MM.1S (cell line): ENCODE measurements around the gene HIVEP2.

ENCODE experiments used
- DNase-seq: peaks from one replicate; pipeline ENCODE4 v3.0.0-alpha.2; 2015
- H2AFZ ChIP-seq: fragments of 300-600 bp; sonication (generic); 2 replicates; pipeline ENCODE4 v1.6.0; 2016; ENCODE audit warnings: antibody characterized with exemption, low read length
- H3F3A ChIP-seq: fragments of 300-600 bp; sonication (generic); 2 replicates; pipeline ENCODE4 v1.6.1; 2016; ENCODE audit warnings: mild to moderate bottlenecking, antibody characterized with exemption, low read length, moderate library complexity, mixed read lengths; ENCODE audit not compliant: insufficient read depth
- H3K27ac ChIP-seq: fragments of 300-600 bp; sonication (generic); 2 replicates; pipeline ENCODE4 v1.5.1; 2016; ENCODE audit warnings: mild to moderate bottlenecking, low read length
- H3K27me3 ChIP-seq: fragments of 300-600 bp; sonication (generic); replicated peaks from 2 replicates; pipeline ENCODE4 v1.6.0; 2016; ENCODE audit warnings: low read length; ENCODE audit not compliant: insufficient read depth
- H3K36me3 ChIP-seq: fragments of 300-600 bp; sonication (generic); replicated peaks from 2 replicates; pipeline ENCODE4 v1.6.1; 2016; ENCODE audit warnings: mild to moderate bottlenecking, low read length, mixed read lengths; ENCODE audit not compliant: insufficient read depth
- H3K4me1 ChIP-seq: fragments of 300-600 bp; sonication (generic); 2 replicates; pipeline ENCODE4 v1.6.1; 2016; ENCODE audit warnings: low read length, mixed read lengths
- H3K4me2 ChIP-seq: fragments of 300-600 bp; sonication (generic); 2 replicates; pipeline ENCODE4 v1.6.0; 2016; ENCODE audit warnings: low read depth, low read length
- H3K4me3 ChIP-seq: fragments of 300-600 bp; sonication (generic); 2 replicates; pipeline ENCODE4 v1.5.1; 2016; ENCODE audit warnings: low read length, mixed read lengths
- H3K79me2 ChIP-seq: fragments of 300-600 bp; sonication (generic); 2 replicates; pipeline ENCODE4 v1.6.1; 2016; ENCODE audit warnings: mixed run types, low read length, mixed read lengths
- H3K9ac ChIP-seq: fragments of 300-600 bp; sonication (generic); 2 replicates; pipeline ENCODE4 v1.6.1; 2016; ENCODE audit warnings: low read length, mixed read lengths
- H3K9me2 ChIP-seq: fragments of 300-600 bp; sonication (generic); replicated peaks from 2 replicates; pipeline ENCODE4 v1.6.1; 2016; ENCODE audit warnings: mild to moderate bottlenecking, low read length, mixed read lengths; ENCODE audit not compliant: insufficient read depth
- H3K9me3 ChIP-seq: fragments of 300-600 bp; sonication (generic); replicated peaks from 2 replicates; pipeline ENCODE4 v1.6.1; 2016; ENCODE audit warnings: mild to moderate bottlenecking, low read length, mixed read lengths; ENCODE audit not compliant: insufficient read depth
- H4K20me1 ChIP-seq: fragments of 300-600 bp; sonication (generic); 2 replicates; pipeline ENCODE4 v1.6.1; 2016; ENCODE audit warnings: mild to moderate bottlenecking, low read length, moderate library complexity, mixed read lengths; ENCODE audit not compliant: insufficient read depth
- CTCF ChIP-seq: fragments of 300-600 bp; sonication (generic); IDR thresholded peaks from 2 replicates; pipeline ENCODE4 v1.5.1; 2016; ENCODE audit warnings: antibody characterized with exemption, low read length, mixed read lengths
- EZH2 ChIP-seq: fragments of 300-600 bp; sonication (generic); optimal IDR thresholded peaks from 2 replicates; pipeline ENCODE3; 2017; ENCODE audit warnings: low read depth, mild to moderate bottlenecking, antibody characterized with exemption, low read length, mixed read lengths
- EZH2phosphoT487 ChIP-seq: fragments of 300-600 bp; sonication (generic); IDR thresholded peaks from 2 replicates; pipeline ENCODE4 v1.6.1; 2018; ENCODE audit warnings: antibody characterized with exemption, low read length

Gene HIVEP2

GRCh38 chr6:142860498-142860897, 84.5 kb downstream of the HIVEP2 start:
- Histone ChIP-seq H4K20me1 (no peaks in the 10 kb centered on the region), H3K9me2 (no peaks in the 10 kb centered on the region), H2AFZ (no peak overlapping the region), H3K27ac (no peak overlapping the region), H3K9me3 (no peaks in the 10 kb centered on the region), H3K27me3 (no peaks in the 10 kb centered on the region), H3K36me3 (no peaks in the 10 kb centered on the region), H3K79me2 (0 out of 2 replicates have a peak, but pooled peaks cover under 1% of the 10 kb centered on the region), H3F3A (peaks cover 17% of the 10 kb centered on the region), H3K9ac (no peak overlapping the region), H3K4me3 (no peak overlapping the region), H3K4me1 (peaks cover 13% of the 10 kb centered on the region), H3K4me2 (no peak overlapping the region)
- no peak for DNase-seq
- no peak for TF ChIP-seq EZH2phosphoT487
- no peak for TF ChIP-seq CTCF
- no peak for TF ChIP-seq EZH2

- peak overlapping the region; percentile 45 for H3K4me3 ChIP-seq
- H3K27ac ChIP-seq: peak overlapping the region; percentile 94
Measured at GRCh38 chr6:142857796-142858555, 87.0 kb downstream of the HIVEP2 start.

GRCh38 chr6:142857233-142857761, 87.7 kb downstream of the HIVEP2 start:
- H3K79me2 ChIP-seq: peaks cover 13% of the 10 kb centered on the region
- peak overlapping the region; percentile 94 for H3K27ac ChIP-seq
- DNase-seq: peak; percentile 68
- no peaks in the 10 kb centered on the region for H4K20me1 ChIP-seq
- peak overlapping the region; percentile 86 for H3K4me2 ChIP-seq
- TF ChIP-seq EZH2phosphoT487 (no peak), EZH2 (no peak), CTCF (no peak)
- no peaks in the 10 kb centered on the region for H3K9me2 ChIP-seq
- H3K36me3 ChIP-seq: no peaks in the 10 kb centered on the region
- H3K9ac ChIP-seq: peak overlapping the region; percentile 86
- H3K27me3 ChIP-seq: no peaks in the 10 kb centered on the region
- H3K4me1 ChIP-seq: peaks cover 43% of the 10 kb centered on the region
- H3K9me3 ChIP-seq: no peaks in the 10 kb centered on the region
- peaks cover 22% of the 10 kb centered on the region for H3F3A ChIP-seq
- peak overlapping the region; percentile 26; the same call in 1 of the 2 replicates for H2AFZ ChIP-seq
- peak overlapping the region; percentile 45 for H3K4me3 ChIP-seq

More at GRCh38 chr6:142857796-142858555, 87.0 kb downstream of the HIVEP2 start:
- H4K20me1 ChIP-seq: no peaks in the 10 kb centered on the region
- no peaks in the 10 kb centered on the region for H3K9me2 ChIP-seq
- TF ChIP-seq EZH2phosphoT487 (no peak), EZH2 (no peak), CTCF (no peak)
- H3K9ac ChIP-seq: peak overlapping the region; percentile 86
- DNase-seq: no peak
- no peaks in the 10 kb centered on the region for H3K27me3 ChIP-seq
- H3K9me3 ChIP-seq: no peaks in the 10 kb centered on the region
- H3K79me2 ChIP-seq: peaks cover 13% of the 10 kb centered on the region
- peaks cover 22% of the 10 kb centered on the region for H3F3A ChIP-seq
- no peaks in the 10 kb centered on the region for H3K36me3 ChIP-seq
- H3K4me1 ChIP-seq: peaks cover 37% of the 10 kb centered on the region
- peak overlapping the region; percentile 26; the same call in 1 of the 2 replicates for H2AFZ ChIP-seq
- H3K4me2 ChIP-seq: peak overlapping the region; percentile 86
